ENCODE data around the gene VSTM4. TPM values are rescaled to one million over a fixed set of nuclear protein-coding genes. Genes with fewer than 3 reads are reported as not detected.

VSTM4 gene
- total and polyA plus RNA-seq, 9 of the 15 experiments (the other 6 are each of a cell fraction or from before 2014, with no cell fraction given), result 1.0 to 7.9 (median 3.0) TPM

- no peak for TF ChIP-seq ARID4B (CRISPR knock-in tag; IDR thresholded peaks at IDR 0.05)
- no peak for TF ChIP-seq ADNP (tag; IDR thresholded peaks at IDR 0.05)
Measured at GRCh38 chr10:49038711-49039110, 76.6 kb downstream of the VSTM4 start (continued).

GRCh38 chr10:49037187-49037586 is 78.1 kb downstream of the VSTM4 start:
- Histone ChIP-seq H3K36me3 (ENCODE audit: control insufficient read depth, insufficient read depth, low read length) (no peaks in the 10 kb centered on the region), H3K4me2 (ENCODE audit: insufficient read depth, low read length) (no peak overlapping the region), H3K27me3 (ENCODE audit: control insufficient read depth in 2 of 2, insufficient read depth in 2 of 2, low read length in 2 of 2) (no peaks in the 10 kb centered on the region; a peak in 1 of 5 replicates), H3K79me2 (ENCODE audit: control insufficient read depth, insufficient read depth, low read length) (no peaks in the 10 kb centered on the region), H2AFZ (ENCODE audit: low read depth, low read length) (0 out of 2 replicates have a peak overlapping the region, but pooled peaks have one; percentile 26), H3K4me3 (no peak overlapping the region), H3K9me3 (replicated peaks; ENCODE audit: control insufficient read depth, insufficient read depth, low read depth, low read length) (no peaks in the 10 kb centered on the region), H4K20me1 (replicated peaks; ENCODE audit: control insufficient read depth, insufficient read depth, low read length) (no peaks in the 10 kb centered on the region), H3K9ac (ENCODE audit: insufficient read depth in 1 of 2, low read depth in 2 of 2, low read length in 2 of 2) (no peak overlapping the region), H3K9me1 (ENCODE audit: control insufficient read depth, insufficient read depth, low read length) (no peaks in the 10 kb centered on the region), H3K4me1 (replicated peaks in 1 of 2; ENCODE audit: control insufficient read depth in 2 of 2, insufficient read depth in 2 of 2, low read length in 2 of 2) (peaks cover 2 to 13% of the 10 kb centered on the region in 2 experiments), H3K27ac (ENCODE audit: extremely low read depth, low read depth, low read length) (no peak overlapping the region)
- ATAC-seq, result peak; percentile 90
- in situ Hi-C loops (cut with MboI) (no loop called here), intact Hi-C loops (cut with micrococcal nuclease) (no loop called here)
- POLR2A ChIA-PET, result interaction anchor here (0.7 to 1.4 kb wide), 4 partner anchors 12 to 26 kb away, joined by 3 to 5 read pairs (median 4); no protein-coding TSS in a partner anchor
- CTCF ChIA-PET (ENCODE audit: low intra/inter-chr PET ratio), result no interaction called here
- 3% methylated on average over 7 of the region's 7 CpGs for WGBS (ENCODE audit: insufficient coverage, low coverage, missing lambda C conversion rate)
- no TSS peak for BruUV-seq (replicated peaks)
- DNase-seq (ENCODE audit: extremely low read depth in 1 of 4, low spot score in 3 of 4), result peak; percentile 55 to 74 (median 70)
- FAIRE-seq, result peak; percentile 74
- TF ChIP-seq JUND (IDR thresholded peaks at IDR 0.05; ENCODE audit: borderline replicate concordance, low read depth, low read length), result peak; percentile 71
- no peak; the same call in 2 of the 3 replicates for TF ChIP-seq JUND (tag; IDR thresholded peaks at IDR 0.05; ENCODE audit: borderline replicate concordance, low read depth, low read length)
- TF ChIP-seq, protein P1, sequence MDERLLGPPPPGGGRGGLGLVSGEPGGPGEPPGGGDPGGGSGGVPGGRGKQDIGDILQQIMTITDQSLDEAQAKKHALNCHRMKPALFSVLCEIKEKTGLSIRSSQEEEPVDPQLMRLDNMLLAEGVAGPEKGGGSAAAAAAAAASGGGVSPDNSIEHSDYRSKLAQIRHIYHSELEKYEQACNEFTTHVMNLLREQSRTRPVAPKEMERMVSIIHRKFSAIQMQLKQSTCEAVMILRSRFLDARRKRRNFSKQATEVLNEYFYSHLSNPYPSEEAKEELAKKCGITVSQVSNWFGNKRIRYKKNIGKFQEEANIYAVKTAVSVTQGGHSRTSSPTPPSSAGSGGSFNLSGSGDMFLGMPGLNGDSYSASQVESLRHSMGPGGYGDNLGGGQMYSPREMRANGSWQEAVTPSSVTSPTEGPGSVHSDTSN (CRISPR knock-in tag; IDR thresholded peaks at IDR 0.05; ENCODE audit: low read depth), result no peak
- TF ChIP-seq, protein P1 (tag; conservative IDR thresholded peaks at IDR 0.05; ENCODE audit: low read depth), result peak; percentile 52; the same call in 1 of the 2 replicates
- TF ChIP-seq HMBOX1 (IDR thresholded peaks at IDR 0.05), result peak; percentile 82; the same call in 1 of the 2 replicates
- peak; percentile 85; the same call in 1 of the 2 replicates for TF ChIP-seq SMARCE1 (IDR thresholded peaks at IDR 0.05)
- no peak for TF ChIP-seq MYC (IDR thresholded peaks at IDR 0.05; ENCODE audit: low read depth, low read length)
- no peak for TF ChIP-seq MYC (CRISPR knock-in tag; IDR thresholded peaks at IDR 0.05; ENCODE audit: borderline replicate concordance, low read depth)
- no peak for TF ChIP-seq HMG20A (CRISPR knock-in tag; conservative IDR thresholded peaks at IDR 0.05)
- TF ChIP-seq JUN (IDR thresholded peaks at IDR 0.05; ENCODE audit: borderline replicate concordance, low read depth, low read length), result peak; percentile 47; the same call in 1 of the 2 replicates
- no peak for TF ChIP-seq JUN (CRISPR knock-in tag; IDR thresholded peaks at IDR 0.05; ENCODE audit: borderline replicate concordance)
